ENCODE results near the gene ITGAE. TPM values are rescaled to one million over a fixed set of nuclear protein-coding genes. Genes with fewer than 3 reads are reported as not detected.

The ITGAE gene
- total RNA-seq, 1 experiment from 2014 or later = 20.9 TPM

- ChIA-PET POLR2A (no interaction called here), CTCF (no interaction called here)
- H3K9me3 ChIP-seq (ENCODE audit: control insufficient read depth, insufficient read depth, low read depth, low read length) = no peaks in the 10 kb centered on the region
- no peaks in the 10 kb centered on the region for H3K4me1 ChIP-seq (ENCODE audit: control insufficient read depth, insufficient read depth, low read length)
- peaks cover 26% of the 10 kb centered on the region for H3K36me3 ChIP-seq (ENCODE audit: control insufficient read depth, insufficient read depth, low read length)
- no peaks in the 10 kb centered on the region for H3K27me3 ChIP-seq (ENCODE audit: control insufficient read depth, insufficient read depth, low read length)
- in situ Hi-C loops (cut with HindIII; ENCODE audit: low pct_unique_long_range_greater_than_20kb, low sequenced_read_pairs) (no loop called here), intact Hi-C loops (cut with micrococcal nuclease; ENCODE audit: unreplicated experiment) (no loop called here)
- no peak for TF ChIP-seq SIN3A (IDR thresholded peaks at IDR 0.05; ENCODE audit: borderline replicate concordance, insufficient read depth, low read depth, low read length)
- ATAC-seq (no peak), DNase-seq (ENCODE audit: low read depth, low spot score) (no peak)
- no TSS peak for BruUV-seq (replicated peaks)
- no peak overlapping the region for H3K4me3 ChIP-seq (ENCODE audit: low read depth in 2 of 2, low read length in 2 of 2)
- H3K27ac ChIP-seq (ENCODE audit: low read length) = no peak overlapping the region
Measured at GRCh38 chr17:3818786-3819185, 17.8 kb upstream of the ITGAE start.

DNA sequence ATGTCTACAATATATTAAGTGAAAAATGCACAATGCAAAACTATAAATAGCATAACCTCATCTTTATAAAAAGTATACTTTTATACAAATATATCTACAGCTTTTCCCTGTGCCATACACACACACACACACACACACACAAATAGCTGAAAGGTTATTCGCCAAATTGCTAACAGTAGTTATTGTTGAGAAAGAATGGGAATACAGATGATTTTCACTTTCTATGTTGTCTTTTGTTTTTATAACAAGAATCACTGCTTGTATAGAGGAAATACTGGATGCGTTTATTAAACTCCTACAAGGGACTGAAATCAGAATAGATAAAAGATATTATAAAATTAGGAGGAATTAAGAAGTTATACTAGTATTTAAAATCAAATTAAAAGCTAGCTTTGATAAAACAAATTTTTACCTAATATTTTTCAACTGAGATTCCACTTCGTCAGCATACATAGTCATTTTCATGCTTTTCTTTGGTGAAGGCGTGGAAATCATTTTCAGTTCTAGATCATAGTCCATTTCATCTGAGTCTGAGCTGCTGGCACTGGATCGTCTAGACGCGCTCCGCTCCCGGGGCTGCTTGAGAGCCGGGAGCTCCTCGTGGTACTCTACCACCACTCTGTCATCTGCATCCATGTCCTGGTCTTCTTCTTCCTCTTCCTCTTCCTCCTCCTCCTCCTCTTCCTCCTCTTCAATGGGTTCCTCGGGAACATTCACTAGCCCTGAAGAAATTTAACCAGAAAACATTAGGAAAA is 17.0 kb upstream of the ITGAE start:
- Histone ChIP-seq H3K4me1 (ENCODE audit: control insufficient read depth, insufficient read depth, low read length) (no peaks in the 10 kb centered on the region), H3K27ac (ENCODE audit: low read length) (no peak overlapping the region), H3K27me3 (ENCODE audit: control insufficient read depth, insufficient read depth, low read length) (no peaks in the 10 kb centered on the region), H3K36me3 (ENCODE audit: control insufficient read depth, insufficient read depth, low read length) (peaks cover 25% of the 10 kb centered on the region), H3K4me3 (ENCODE audit: low read depth in 2 of 2, low read length in 2 of 2) (no peak overlapping the region), H3K9me3 (ENCODE audit: control insufficient read depth, insufficient read depth, low read depth, low read length) (no peaks in the 10 kb centered on the region)
- CTCF ChIA-PET = interaction anchor here (1.1 kb wide), 1 partner anchor 25 kb away, joined by 3 read pairs; no protein-coding TSS in a partner anchor
- intact Hi-C loops (cut with micrococcal nuclease; ENCODE audit: unreplicated experiment) = no loop called here
- no peak for ATAC-seq
- DNase-seq (ENCODE audit: low read depth, low spot score) = no peak
- BruUV-seq (replicated peaks) = no TSS peak
- TF ChIP-seq TCF7L2 (IDR thresholded peaks at IDR 0.05; ENCODE audit: low read depth, low read length) (no peak), POLR2AphosphoS5 (IDR thresholded peaks at IDR 0.05; ENCODE audit: low read depth, low read length) (no peak), SIN3A (IDR thresholded peaks at IDR 0.05; ENCODE audit: borderline replicate concordance, insufficient read depth, low read depth, low read length) (no peak)
- TF ChIP-seq, protein P1, sequence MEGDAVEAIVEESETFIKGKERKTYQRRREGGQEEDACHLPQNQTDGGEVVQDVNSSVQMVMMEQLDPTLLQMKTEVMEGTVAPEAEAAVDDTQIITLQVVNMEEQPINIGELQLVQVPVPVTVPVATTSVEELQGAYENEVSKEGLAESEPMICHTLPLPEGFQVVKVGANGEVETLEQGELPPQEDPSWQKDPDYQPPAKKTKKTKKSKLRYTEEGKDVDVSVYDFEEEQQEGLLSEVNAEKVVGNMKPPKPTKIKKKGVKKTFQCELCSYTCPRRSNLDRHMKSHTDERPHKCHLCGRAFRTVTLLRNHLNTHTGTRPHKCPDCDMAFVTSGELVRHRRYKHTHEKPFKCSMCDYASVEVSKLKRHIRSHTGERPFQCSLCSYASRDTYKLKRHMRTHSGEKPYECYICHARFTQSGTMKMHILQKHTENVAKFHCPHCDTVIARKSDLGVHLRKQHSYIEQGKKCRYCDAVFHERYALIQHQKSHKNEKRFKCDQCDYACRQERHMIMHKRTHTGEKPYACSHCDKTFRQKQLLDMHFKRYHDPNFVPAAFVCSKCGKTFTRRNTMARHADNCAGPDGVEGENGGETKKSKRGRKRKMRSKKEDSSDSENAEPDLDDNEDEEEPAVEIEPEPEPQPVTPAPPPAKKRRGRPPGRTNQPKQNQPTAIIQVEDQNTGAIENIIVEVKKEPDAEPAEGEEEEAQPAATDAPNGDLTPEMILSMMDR (IDR thresholded peaks at IDR 0.05) = no peak
- TF ChIP-seq, protein P2, sequence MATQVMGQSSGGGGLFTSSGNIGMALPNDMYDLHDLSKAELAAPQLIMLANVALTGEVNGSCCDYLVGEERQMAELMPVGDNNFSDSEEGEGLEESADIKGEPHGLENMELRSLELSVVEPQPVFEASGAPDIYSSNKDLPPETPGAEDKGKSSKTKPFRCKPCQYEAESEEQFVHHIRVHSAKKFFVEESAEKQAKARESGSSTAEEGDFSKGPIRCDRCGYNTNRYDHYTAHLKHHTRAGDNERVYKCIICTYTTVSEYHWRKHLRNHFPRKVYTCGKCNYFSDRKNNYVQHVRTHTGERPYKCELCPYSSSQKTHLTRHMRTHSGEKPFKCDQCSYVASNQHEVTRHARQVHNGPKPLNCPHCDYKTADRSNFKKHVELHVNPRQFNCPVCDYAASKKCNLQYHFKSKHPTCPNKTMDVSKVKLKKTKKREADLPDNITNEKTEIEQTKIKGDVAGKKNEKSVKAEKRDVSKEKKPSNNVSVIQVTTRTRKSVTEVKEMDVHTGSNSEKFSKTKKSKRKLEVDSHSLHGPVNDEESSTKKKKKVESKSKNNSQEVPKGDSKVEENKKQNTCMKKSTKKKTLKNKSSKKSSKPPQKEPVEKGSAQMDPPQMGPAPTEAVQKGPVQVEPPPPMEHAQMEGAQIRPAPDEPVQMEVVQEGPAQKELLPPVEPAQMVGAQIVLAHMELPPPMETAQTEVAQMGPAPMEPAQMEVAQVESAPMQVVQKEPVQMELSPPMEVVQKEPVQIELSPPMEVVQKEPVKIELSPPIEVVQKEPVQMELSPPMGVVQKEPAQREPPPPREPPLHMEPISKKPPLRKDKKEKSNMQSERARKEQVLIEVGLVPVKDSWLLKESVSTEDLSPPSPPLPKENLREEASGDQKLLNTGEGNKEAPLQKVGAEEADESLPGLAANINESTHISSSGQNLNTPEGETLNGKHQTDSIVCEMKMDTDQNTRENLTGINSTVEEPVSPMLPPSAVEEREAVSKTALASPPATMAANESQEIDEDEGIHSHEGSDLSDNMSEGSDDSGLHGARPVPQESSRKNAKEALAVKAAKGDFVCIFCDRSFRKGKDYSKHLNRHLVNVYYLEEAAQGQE (IDR thresholded peaks at IDR 0.05; ENCODE audit: insufficient read depth in 1 of 2, low read depth in 2 of 2, low read length in 1 of 2) = no peak
- in situ Hi-C loops (cut with HindIII; ENCODE audit: low pct_unique_long_range_greater_than_20kb, low sequenced_read_pairs) = no loop called here
- POLR2A ChIA-PET = no interaction called here

DNA sequence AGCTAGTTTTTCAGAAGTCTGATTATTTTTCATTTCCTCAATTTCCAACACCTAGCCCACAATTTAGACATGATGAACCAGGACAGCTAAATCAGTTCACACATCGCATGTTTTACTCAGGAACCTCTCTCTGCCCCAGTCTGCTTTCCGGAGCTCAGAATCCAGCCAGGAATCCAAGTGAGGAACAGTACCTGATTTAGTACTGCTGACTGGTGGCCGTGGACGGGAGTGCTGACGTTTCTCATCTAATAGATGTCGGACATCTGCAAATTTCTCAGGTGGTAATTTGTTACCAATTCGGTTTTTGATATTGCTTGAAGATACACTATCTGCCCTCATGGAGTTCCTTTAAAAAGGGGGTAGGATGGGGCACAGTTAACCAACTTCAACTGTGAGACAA is 14.9 kb upstream of the ITGAE start:
- DNase-seq (ENCODE audit: low read depth, low spot score) (no peak), ATAC-seq (no peak)
- ChIA-PET CTCF (no interaction called here), POLR2A (interaction anchor here (0.6 kb wide), 1 partner anchor 874 kb away, joined by 3 read pairs; no protein-coding TSS in a partner anchor)
- BruUV-seq (replicated peaks) = no TSS peak
- intact Hi-C loops (cut with micrococcal nuclease; ENCODE audit: unreplicated experiment) = no loop called here
- TF ChIP-seq TCF7L2 (IDR thresholded peaks at IDR 0.05; ENCODE audit: low read depth, low read length) = no peak
- no peak for TF ChIP-seq POLR2AphosphoS5 (IDR thresholded peaks at IDR 0.05; ENCODE audit: low read depth, low read length)
- TF ChIP-seq SIN3A (IDR thresholded peaks at IDR 0.05; ENCODE audit: borderline replicate concordance, insufficient read depth, low read depth, low read length) = no peak
- TF ChIP-seq, protein P2 (IDR thresholded peaks at IDR 0.05; ENCODE audit: insufficient read depth in 1 of 2, low read depth in 2 of 2, low read length in 1 of 2) = no peak
- TF ChIP-seq, protein P1 (IDR thresholded peaks at IDR 0.05) = no peak
- no peak overlapping the region for H3K4me3 ChIP-seq (ENCODE audit: low read depth in 2 of 2, low read length in 2 of 2)
- no peaks in the 10 kb centered on the region for H3K9me3 ChIP-seq (ENCODE audit: control insufficient read depth, insufficient read depth, low read depth, low read length)
- in situ Hi-C loops (cut with HindIII; ENCODE audit: low pct_unique_long_range_greater_than_20kb, low sequenced_read_pairs) = no loop called here
- no peaks in the 10 kb centered on the region for H3K4me1 ChIP-seq (ENCODE audit: control insufficient read depth, insufficient read depth, low read length)
- no peaks in the 10 kb centered on the region for H3K27me3 ChIP-seq (ENCODE audit: control insufficient read depth, insufficient read depth, low read length)
- no peak overlapping the region for H3K27ac ChIP-seq (ENCODE audit: low read length)
- peaks cover 17% of the 10 kb centered on the region for H3K36me3 ChIP-seq (ENCODE audit: control insufficient read depth, insufficient read depth, low read length)

Data from Panc1 (cell line).